Stimulated activated CD4-positive, alpha-beta T cell treated with anti-CD3 and anti-CD28 coated beads, Interleukin-2, amount 100 ng/mL, for 4 hours (primary cell): ENCODE results near the gene EHBP1L1.

ENCODE experiments used
- DNase-seq: peaks from one replicate; pipeline ENCODE4 v3.0.0-alpha.2; 2020; ENCODE audit warnings: low read depth

The EHBP1L1 gene

GRCh38 chr11:65577756-65578109, 1.9 kb downstream of the EHBP1L1 start:
- no peak for DNase-seq

- DNase-seq, result no peak
Measured at GRCh38 chr11:65578134-65578533, 2.3 kb downstream of the EHBP1L1 start.

GRCh38 chr11:65578667-65579066, 2.8 kb downstream of the EHBP1L1 start:
- no peak for DNase-seq

- DNase-seq, result no peak
Measured at GRCh38 chr11:65579291-65579690, 3.4 kb downstream of the EHBP1L1 start.

- no peak for DNase-seq
Measured at GRCh38 chr11:65580031-65580692, 4.3 kb downstream of the EHBP1L1 start.

- no peak for DNase-seq
Measured at GRCh38 chr11:65580756-65581155, 4.9 kb downstream of the EHBP1L1 start.

GRCh38 chr11:65581928-65582327, 6.1 kb downstream of the EHBP1L1 start:
- no peak for DNase-seq

GRCh38 chr11:65583589-65583988, 7.7 kb downstream of the EHBP1L1 start:
- DNase-seq, result no peak

GRCh38 chr11:65584106-65584505, 8.3 kb downstream of the EHBP1L1 start:
- DNase-seq, result no peak

GRCh38 chr11:65584723-65585171, 8.9 kb downstream of the EHBP1L1 start:
- DNase-seq, result no peak

GRCh38 chr11:65585396-65586246, 9.8 kb downstream of the EHBP1L1 start:
- no peak for DNase-seq

GRCh38 chr11:65586247-65586630, 10.4 kb downstream of the EHBP1L1 start:
- DNase-seq, result no peak

GRCh38 chr11:65586676-65587075, 10.8 kb downstream of the EHBP1L1 start:
- DNase-seq, result no peak

- DNase-seq, result peak; percentile 64
Measured at GRCh38 chr11:65588199-65589054, 12.6 kb downstream of the EHBP1L1 start.

GRCh38 chr11:65589444-65590239, 13.8 kb downstream of the EHBP1L1 start:
- no peak for DNase-seq

- DNase-seq, result no peak
Measured at GRCh38 chr11:65590240-65590738, 14.4 kb downstream of the EHBP1L1 start.

- DNase-seq, result no peak
Measured at GRCh38 chr11:65591939-65592857, 16.3 kb downstream of the EHBP1L1 start.

- DNase-seq, result no peak
Measured at GRCh38 chr11:65592858-65593517, 17.1 kb downstream of the EHBP1L1 start.

- DNase-seq, result no peak
Measured at GRCh38 chr11:65593518-65594414, 17.9 kb downstream of the EHBP1L1 start.
